Measurements from ENCODE around the gene PHOX2A.
"Not testable (repeated sequence)": the region's sequence is repeated elsewhere in the genome, so short reads cannot be mapped to it uniquely, and the experiment has no call there.

Gene PHOX2A

GRCh38 chr11:72244060-72244360 lies at the start of gene PHOX2A:
Gene PHOX2A (minus strand): TSS chr11:72244176. CDS start chr11:72244004, 172 bp downstream.
- H3K36me3 ChIP-seq: peaks cover 2% of the 10 kb centered on the region; the same call in 1 of the 2 replicates
- H3K27ac ChIP-seq: no peak within 1 kb of the TSS
- TF ChIP-seq CTCF (IDR thresholded peaks at IDR 0.05; ENCODE audit: low read depth, low read length): no peak
- H3K9me3 ChIP-seq (ENCODE audit: severe bottlenecking): peaks cover 2% of the 10 kb centered on the region
- no peak for DNase-seq
- H3K4me3 ChIP-seq (ENCODE audit: low read depth, low read length): no peak within 1 kb of the TSS
- no peaks in the 10 kb centered on the region for H3K27me3 ChIP-seq (ENCODE audit: insufficient read depth, low read depth, severe bottlenecking)

GRCh38 chr11:72293391-72293790 lies 49.4 kb upstream of the PHOX2A start:
- no peak for TF ChIP-seq CTCF (IDR thresholded peaks at IDR 0.05; ENCODE audit: low read depth, low read length)
- Histone ChIP-seq H3K27ac (no peak overlapping the region), H3K36me3 (peaks cover 19% of the 10 kb centered on the region), H3K4me3 (ENCODE audit: low read depth, low read length) (no peak overlapping the region), H3K27me3 (ENCODE audit: insufficient read depth, low read depth, severe bottlenecking) (no peaks in the 10 kb centered on the region), H3K9me3 (ENCODE audit: severe bottlenecking) (no peaks in the 10 kb centered on the region)
- no peak for DNase-seq

GRCh38 chr11:72292106-72292785 lies 48.3 kb upstream of the PHOX2A start:
- H3K36me3 ChIP-seq: peaks cover 19% of the 10 kb centered on the region
- no peak overlapping the region for H3K27ac ChIP-seq
- no peak overlapping the region for H3K4me3 ChIP-seq (ENCODE audit: low read depth, low read length)
- DNase-seq: no peak
- H3K9me3 ChIP-seq (ENCODE audit: severe bottlenecking): no peaks in the 10 kb centered on the region
- TF ChIP-seq CTCF (IDR thresholded peaks at IDR 0.05; ENCODE audit: low read depth, low read length): no peak
- H3K27me3 ChIP-seq (ENCODE audit: insufficient read depth, low read depth, severe bottlenecking): no peaks in the 10 kb centered on the region

- H3K27me3 ChIP-seq (ENCODE audit: insufficient read depth, low read depth, severe bottlenecking); DNase-seq; H3K9me3 ChIP-seq (ENCODE audit: severe bottlenecking); H3K4me3 ChIP-seq (ENCODE audit: low read depth, low read length); H3K27ac ChIP-seq: not testable (repeated sequence)
- peaks cover 16% of the 10 kb centered on the region for H3K36me3 ChIP-seq
Measured at GRCh38 chr11:72290741-72291140, 46.8 kb upstream of the PHOX2A start.

- Histone ChIP-seq H3K36me3 (peaks cover 2% of the 10 kb centered on the region; the same call in 1 of the 2 replicates), H3K27ac (no peak overlapping the region), H3K4me3 (ENCODE audit: low read depth, low read length) (no peak overlapping the region), H3K9me3 (ENCODE audit: severe bottlenecking) (no peaks in the 10 kb centered on the region), H3K27me3 (ENCODE audit: insufficient read depth, low read depth, severe bottlenecking) (no peaks in the 10 kb centered on the region)
- TF ChIP-seq CTCF (IDR thresholded peaks at IDR 0.05; ENCODE audit: low read depth, low read length): no peak
- DNase-seq: no peak
Measured at GRCh38 chr11:72287293-72287692, 43.3 kb upstream of the PHOX2A start.

GRCh38 chr11:72283947-72284346 lies 40.0 kb upstream of the PHOX2A start:
- DNase-seq: no peak
- Histone ChIP-seq H3K36me3 (no peaks in the 10 kb centered on the region), H3K4me3 (ENCODE audit: low read depth, low read length) (no peak overlapping the region), H3K27ac (no peak overlapping the region), H3K27me3 (ENCODE audit: insufficient read depth, low read depth, severe bottlenecking) (no peaks in the 10 kb centered on the region), H3K9me3 (ENCODE audit: severe bottlenecking) (no peaks in the 10 kb centered on the region)
- TF ChIP-seq CTCF (IDR thresholded peaks at IDR 0.05; ENCODE audit: low read depth, low read length): no peak

Data from WERI-Rb-1 (cell line).